ENCODE data around the gene ZCCHC3.
"Not testable (repeated sequence)": the region's sequence is repeated elsewhere in the genome, so short reads cannot be mapped to it uniquely, and the experiment has no call there.

The ZCCHC3 gene

GRCh38 chr20:328975-329695 lies 31.8 kb downstream of the ZCCHC3 start:
- DNase-seq (ENCODE audit: low spot score in 2 of 2) = no peak
- in situ Hi-C loops (cut with MboI; ENCODE audit: low sequenced_read_pairs) = no loop called here
- Histone ChIP-seq H3K9me3 (no peaks in the 10 kb centered on the region), H3K36me3 (replicated peaks) (peaks cover 17% of the 10 kb centered on the region), H3K27me3 (ENCODE audit: low read depth) (no peaks in the 10 kb centered on the region), H3K4me3 (peak overlapping the region; percentile 70; the same call in 1 of the 2 replicates), H3K4me1 (no peaks in the 10 kb centered on the region; the same call in 1 of the 2 replicates)

GRCh38 chr20:329851-330232 lies 32.5 kb downstream of the ZCCHC3 start:
- H3K36me3 ChIP-seq (replicated peaks) = peaks cover 17% of the 10 kb centered on the region
- no peaks in the 10 kb centered on the region; the same call in 1 of the 2 replicates for H3K4me1 ChIP-seq
- no peak for DNase-seq (ENCODE audit: low spot score in 2 of 2)
- no peaks in the 10 kb centered on the region for H3K9me3 ChIP-seq
- H3K27me3 ChIP-seq (ENCODE audit: low read depth) = no peaks in the 10 kb centered on the region
- in situ Hi-C loops (cut with MboI; ENCODE audit: low sequenced_read_pairs) = no loop called here
- H3K4me3 ChIP-seq = no peak overlapping the region

GRCh38 chr20:330233-331149 lies 33.1 kb downstream of the ZCCHC3 start:
- in situ Hi-C loops (cut with MboI; ENCODE audit: low sequenced_read_pairs) = no loop called here
- Histone ChIP-seq H3K36me3 (replicated peaks) (peaks cover 17% of the 10 kb centered on the region), H3K4me1 (no peaks in the 10 kb centered on the region; the same call in 1 of the 2 replicates), H3K9me3 (no peaks in the 10 kb centered on the region), H3K27me3 (ENCODE audit: low read depth) (no peaks in the 10 kb centered on the region), H3K4me3 (no peak overlapping the region)
- DNase-seq (ENCODE audit: low spot score in 2 of 2) = peak; percentile 75 to 81

GRCh38 chr20:334578-334977 lies 37.2 kb downstream of the ZCCHC3 start:
- no peak for DNase-seq (ENCODE audit: low spot score in 2 of 2)
- Histone ChIP-seq H3K4me1 (no peaks in the 10 kb centered on the region), H3K27me3 (ENCODE audit: low read depth) (no peaks in the 10 kb centered on the region), H3K4me3 (no peak overlapping the region), H3K36me3 (replicated peaks) (peaks cover 8% of the 10 kb centered on the region), H3K9me3 (no peaks in the 10 kb centered on the region)
- in situ Hi-C loops (cut with MboI; ENCODE audit: low sequenced_read_pairs) = no loop called here

DNA sequence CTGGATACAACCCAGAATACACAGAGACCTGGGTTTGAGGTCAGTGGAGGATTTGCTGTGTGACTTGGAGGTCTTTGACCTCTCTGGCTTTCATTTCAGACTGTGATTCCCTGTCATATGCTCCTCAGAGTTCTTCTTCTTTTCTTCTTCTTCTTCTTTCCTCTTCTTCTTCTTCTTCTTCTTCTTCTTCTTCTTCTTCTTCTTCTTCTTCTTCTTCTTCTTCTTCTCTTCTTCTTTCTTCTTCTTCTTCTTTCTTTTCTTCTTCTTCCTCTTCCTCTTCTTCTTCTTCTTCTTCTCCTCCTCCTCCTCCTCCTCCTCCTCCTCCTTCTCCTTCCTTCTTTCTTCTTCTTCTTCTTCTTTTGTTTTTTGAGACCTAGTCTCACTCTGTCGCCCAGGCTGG lies 38.7 kb downstream of the ZCCHC3 start:
- DNase-seq (ENCODE audit: low spot score in 2 of 2); H3K4me3 ChIP-seq; H3K4me1 ChIP-seq; in situ Hi-C loops (cut with MboI; ENCODE audit: low sequenced_read_pairs); H3K27me3 ChIP-seq (ENCODE audit: low read depth); H3K36me3 ChIP-seq (replicated peaks); H3K9me3 ChIP-seq: not testable (repeated sequence)

DNA sequence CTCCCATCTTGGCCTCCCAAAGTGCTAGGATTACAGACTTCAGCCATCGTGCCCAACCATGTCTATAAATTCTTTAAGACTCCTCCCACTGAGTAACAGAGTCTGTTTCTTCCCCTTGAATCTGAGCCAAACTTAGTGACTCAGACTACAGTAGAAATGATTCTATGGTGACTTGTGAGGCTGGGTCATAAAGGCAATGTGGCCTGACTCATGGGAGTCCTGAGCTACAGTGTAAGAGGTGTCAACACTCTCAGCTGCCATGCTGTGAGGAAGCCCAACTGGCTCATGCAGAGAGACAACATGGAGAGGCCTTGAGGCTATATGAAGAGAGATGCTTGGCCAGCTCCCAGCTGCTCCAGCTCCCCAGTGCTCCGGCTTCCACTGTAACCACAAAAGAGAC lies 44.3 kb downstream of the ZCCHC3 start:
- H3K4me3 ChIP-seq = no peak overlapping the region
- in situ Hi-C loops (cut with MboI; ENCODE audit: low sequenced_read_pairs) = no loop called here
- no peak for DNase-seq (ENCODE audit: low spot score in 2 of 2)

DNA sequence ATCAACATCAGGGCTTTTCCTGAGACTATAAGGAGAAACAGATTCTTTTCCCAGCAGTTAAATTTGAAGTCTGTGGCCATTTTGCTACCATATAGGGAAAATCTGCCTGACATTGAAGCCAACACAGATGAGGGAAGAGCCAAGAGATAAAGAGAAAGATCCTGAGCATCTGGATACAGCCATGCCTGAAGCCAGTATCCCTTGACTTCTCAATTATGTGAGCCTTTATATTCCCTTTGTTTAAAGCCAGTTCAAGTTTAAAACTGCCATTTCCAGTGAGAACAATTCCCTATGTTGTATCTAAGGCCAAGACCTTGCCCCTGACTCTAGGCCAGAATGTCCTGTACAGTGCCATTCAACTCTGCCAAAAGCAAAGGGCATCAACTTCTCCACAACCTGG lies 45.7 kb downstream of the ZCCHC3 start:
- no peak for DNase-seq (ENCODE audit: low spot score in 2 of 2)
- H3K27me3 ChIP-seq (ENCODE audit: low read depth) = no peaks in the 10 kb centered on the region
- no peaks in the 10 kb centered on the region for H3K9me3 ChIP-seq
- in situ Hi-C loops (cut with MboI; ENCODE audit: low sequenced_read_pairs) = no loop called here
- H3K4me1 ChIP-seq = peaks cover 4% of the 10 kb centered on the region
- H3K36me3 ChIP-seq (replicated peaks) = peaks cover 9% of the 10 kb centered on the region
- H3K4me3 ChIP-seq = no peak overlapping the region

More for the DNA sequence above, 44.3 kb downstream of the ZCCHC3 start:
- no peaks in the 10 kb centered on the region for H3K9me3 ChIP-seq
- H3K36me3 ChIP-seq (replicated peaks) = peaks cover 9% of the 10 kb centered on the region
- peaks cover 4% of the 10 kb centered on the region for H3K4me1 ChIP-seq
- no peaks in the 10 kb centered on the region for H3K27me3 ChIP-seq (ENCODE audit: low read depth)

DNA sequence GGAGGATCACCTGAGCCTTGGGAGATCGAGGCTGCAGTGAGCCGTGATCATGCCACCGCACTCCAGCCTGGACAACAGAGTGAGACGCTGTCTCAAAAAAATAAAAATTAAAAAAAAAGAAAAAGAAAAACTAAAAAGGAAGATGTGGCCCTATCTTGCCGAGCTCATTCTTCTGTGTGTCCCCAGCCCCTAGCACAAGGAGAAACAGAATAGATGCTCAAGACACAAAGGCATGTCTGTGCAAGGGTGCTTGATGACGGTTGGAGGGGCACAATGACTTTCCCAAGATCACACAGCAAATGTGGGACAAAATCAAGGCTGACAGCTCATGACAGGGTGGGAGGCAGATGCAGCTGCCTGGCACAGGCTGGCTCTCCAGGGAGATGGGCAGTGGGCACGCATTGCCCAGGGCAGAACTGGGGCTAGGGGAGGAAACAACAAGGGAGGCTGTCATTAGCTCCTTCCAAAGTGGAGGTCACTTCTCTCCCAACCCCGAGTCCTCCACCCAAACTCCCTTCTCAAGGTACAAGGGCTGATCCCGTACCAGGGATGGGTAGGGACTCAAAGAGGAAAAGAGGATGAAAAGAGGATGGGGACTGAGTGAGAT lies 48.8 kb downstream of the ZCCHC3 start:
- no peaks in the 10 kb centered on the region for H3K27me3 ChIP-seq (ENCODE audit: low read depth)
- no peaks in the 10 kb centered on the region for H3K9me3 ChIP-seq
- peak overlapping the region; percentile 61 for H3K4me3 ChIP-seq
- DNase-seq (ENCODE audit: low spot score in 2 of 2) = no peak
- peaks cover 19% of the 10 kb centered on the region for H3K36me3 ChIP-seq (replicated peaks)
- peaks cover 12% of the 10 kb centered on the region for H3K4me1 ChIP-seq
- in situ Hi-C loops (cut with MboI; ENCODE audit: low sequenced_read_pairs) = no loop called here

- DNase-seq (ENCODE audit: low spot score in 2 of 2) = peak; percentile 89 to 92
- H3K4me1 ChIP-seq = peaks cover 12% of the 10 kb centered on the region
- peaks cover 19% of the 10 kb centered on the region for H3K36me3 ChIP-seq (replicated peaks)
- peak within 1 kb of the TSS; percentile 61 for H3K4me3 ChIP-seq
- H3K27me3 ChIP-seq (ENCODE audit: low read depth) = no peaks in the 10 kb centered on the region
- in situ Hi-C loops (cut with MboI; ENCODE audit: low sequenced_read_pairs) = no loop called here
- no peaks in the 10 kb centered on the region for H3K9me3 ChIP-seq
These were observed 49.4 kb downstream of the ZCCHC3 start, which contains the start of gene NRSN2 for GRCh38 chr20:346640-347316. Gene NRSN2, plus strand, starts transcription at chr20:347111. Its CDS starts 2,533 bp downstream, at chr20:349644.

- Histone ChIP-seq H3K36me3 (replicated peaks) (peaks cover 19% of the 10 kb centered on the region), H3K4me3 (peak overlapping the region; percentile 61), H3K9me3 (no peaks in the 10 kb centered on the region), H3K27me3 (ENCODE audit: low read depth) (no peaks in the 10 kb centered on the region), H3K4me1 (peaks cover 12% of the 10 kb centered on the region)
- DNase-seq (ENCODE audit: low spot score in 2 of 2) = no peak
- in situ Hi-C loops (cut with MboI; ENCODE audit: low sequenced_read_pairs) = no loop called here
These were observed 49.9 kb downstream of the ZCCHC3 start for GRCh38 chr20:347317-347639.

DNA sequence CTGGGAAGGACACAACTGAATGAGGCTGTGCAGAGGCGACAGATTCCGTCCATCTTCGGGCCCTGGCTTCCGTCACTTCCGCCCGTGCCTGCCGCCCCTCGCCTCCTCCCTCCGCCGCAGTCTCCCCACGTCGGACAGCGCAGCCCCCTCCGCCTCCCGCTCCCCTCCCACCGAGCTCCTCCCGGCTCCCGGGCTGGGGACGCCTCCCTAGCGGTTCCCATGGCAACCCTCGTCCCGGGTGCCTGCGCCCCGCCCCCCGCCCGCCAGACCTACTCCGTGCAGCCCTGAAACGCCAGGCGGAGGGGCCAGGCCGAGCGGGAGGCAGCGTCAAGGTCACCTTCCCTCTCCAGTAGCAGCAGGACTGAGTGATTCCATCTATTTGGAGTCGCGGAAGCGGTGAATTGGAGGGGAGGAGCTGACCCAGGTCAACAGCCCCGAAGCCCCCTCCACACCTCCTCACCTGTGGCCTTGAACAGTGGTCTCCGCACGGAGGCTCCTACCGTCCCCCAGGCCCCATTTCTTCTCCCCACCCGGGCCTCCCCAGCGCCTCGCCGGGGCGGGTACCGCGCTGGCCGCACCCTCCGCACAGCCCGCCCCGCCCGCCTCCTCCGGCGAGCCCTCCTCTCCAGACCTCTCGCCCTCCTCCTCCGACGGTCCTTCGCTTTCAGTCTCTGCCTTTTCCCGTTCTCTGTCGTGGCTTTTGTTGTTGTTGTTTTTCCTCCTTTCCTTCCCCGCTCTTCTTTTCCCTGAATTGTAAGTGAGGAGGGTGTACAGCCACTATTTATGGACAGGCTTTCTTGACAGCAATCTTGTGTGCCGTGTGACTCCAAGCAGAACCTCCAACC lies 50.5 kb downstream of the ZCCHC3 start:
- Histone ChIP-seq H3K9me3 (no peaks in the 10 kb centered on the region), H3K4me3 (peak overlapping the region; percentile 61), H3K4me1 (peaks cover 12% of the 10 kb centered on the region), H3K27me3 (ENCODE audit: low read depth) (no peaks in the 10 kb centered on the region), H3K36me3 (replicated peaks) (peaks cover 19% of the 10 kb centered on the region)
- DNase-seq (ENCODE audit: low spot score in 2 of 2) = peak; percentile 97 to 99
- in situ Hi-C loops (cut with MboI; ENCODE audit: low sequenced_read_pairs) = no loop called here

GRCh38 chr20:348972-349841 lies 51.8 kb downstream of the ZCCHC3 start:
- peaks cover 12% of the 10 kb centered on the region for H3K4me1 ChIP-seq
- no peak for DNase-seq (ENCODE audit: low spot score in 2 of 2)
- in situ Hi-C loops (cut with MboI; ENCODE audit: low sequenced_read_pairs) = no loop called here
- peaks cover 19% of the 10 kb centered on the region for H3K36me3 ChIP-seq (replicated peaks)
- H3K9me3 ChIP-seq = no peaks in the 10 kb centered on the region
- no peak overlapping the region for H3K4me3 ChIP-seq
- no peaks in the 10 kb centered on the region for H3K27me3 ChIP-seq (ENCODE audit: low read depth)
